GM18498 (cell line): ENCODE measurements around the gene SNAP47.

Experiments
- ATAC-seq: cut with Tn5 transposase; IDR thresholded peaks from one replicate; pipeline ENCODE4 v1.9.1; 2021; ENCODE audit warnings: mild to moderate bottlenecking, moderate library complexity; ENCODE audit not compliant: unreplicated experiment

SNAP47 gene

DNA sequence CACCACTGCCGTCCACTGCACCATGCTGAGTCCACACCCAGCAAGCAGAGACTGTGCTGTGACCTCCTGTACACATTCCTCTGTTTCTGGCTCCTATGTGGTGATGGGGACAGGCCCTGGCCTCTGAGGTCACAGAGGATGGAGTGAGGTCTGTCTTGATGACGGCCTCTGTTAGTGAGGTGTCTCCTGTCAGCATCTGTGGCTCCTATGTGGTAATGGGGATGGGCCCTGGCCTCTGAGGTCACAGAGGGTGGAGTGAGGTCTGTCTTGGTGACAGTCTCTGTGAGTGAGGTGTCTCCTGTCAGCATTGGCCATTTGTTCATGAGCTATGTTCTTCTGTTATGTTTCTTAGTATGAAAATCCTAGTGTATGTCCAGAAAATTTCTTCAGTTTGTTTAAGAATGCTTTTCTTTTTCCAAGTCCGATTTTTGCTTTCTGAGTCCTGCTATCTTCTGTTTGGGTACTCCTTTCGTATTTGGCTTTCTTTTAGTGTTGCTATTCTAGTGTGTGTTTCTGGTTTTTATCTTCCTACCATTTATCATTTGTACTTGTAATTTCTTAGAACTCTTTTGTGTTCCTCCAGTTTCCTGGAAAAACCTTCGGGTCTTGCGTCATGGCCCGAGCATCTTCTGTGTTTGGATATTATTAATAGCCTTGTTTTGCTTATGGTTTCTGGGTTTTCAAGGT, 13.4 kb downstream of the SNAP47 start:
- no peak for ATAC-seq

DNA sequence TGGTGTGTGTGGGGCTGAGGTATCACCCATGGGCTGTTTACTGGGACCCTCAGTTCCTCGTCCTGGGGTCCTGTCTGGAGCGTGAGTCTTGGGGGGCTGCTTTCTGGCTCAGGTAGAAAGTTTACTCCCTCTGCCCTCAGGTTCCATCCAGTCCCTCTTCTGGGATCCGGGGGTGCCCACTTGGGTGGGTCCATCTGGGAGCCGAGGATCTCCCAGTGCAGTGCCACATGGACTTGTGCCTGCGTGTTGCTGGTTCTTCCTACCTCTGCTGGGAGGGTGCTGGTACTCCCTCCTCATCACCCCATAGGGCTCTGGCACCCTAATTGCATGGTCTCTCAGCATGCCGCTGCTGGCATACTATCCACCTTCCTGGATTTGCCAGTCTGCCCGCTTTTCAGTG, 14.0 kb downstream of the SNAP47 start:
- ATAC-seq, result no peak

- no peak for ATAC-seq
Measured at GRCh38 chr1:227749916-227750710, 14.9 kb downstream of the SNAP47 start.

- no peak for ATAC-seq
Measured at GRCh38 chr1:227753999-227754711, 18.9 kb downstream of the SNAP47 start.

DNA sequence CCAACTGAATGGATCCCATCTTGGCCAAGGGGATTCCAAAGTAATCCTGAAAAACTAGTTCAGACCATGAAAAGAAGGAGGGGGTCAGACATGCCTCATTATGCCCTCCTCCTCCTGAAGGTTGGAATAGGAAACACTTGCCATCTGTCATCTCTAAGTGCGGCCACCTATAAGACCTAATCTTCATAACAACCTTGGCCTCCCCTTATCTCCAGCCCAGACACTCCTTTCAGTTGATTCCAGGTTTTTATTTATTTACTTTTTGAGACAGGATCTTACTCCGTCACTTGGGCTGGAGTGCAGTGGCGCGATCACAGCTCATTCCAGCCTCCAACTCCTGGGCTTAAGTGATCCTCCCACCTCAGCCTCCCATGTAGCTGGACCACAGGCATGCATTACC, 19.7 kb downstream of the SNAP47 start:
- no peak for ATAC-seq

DNA sequence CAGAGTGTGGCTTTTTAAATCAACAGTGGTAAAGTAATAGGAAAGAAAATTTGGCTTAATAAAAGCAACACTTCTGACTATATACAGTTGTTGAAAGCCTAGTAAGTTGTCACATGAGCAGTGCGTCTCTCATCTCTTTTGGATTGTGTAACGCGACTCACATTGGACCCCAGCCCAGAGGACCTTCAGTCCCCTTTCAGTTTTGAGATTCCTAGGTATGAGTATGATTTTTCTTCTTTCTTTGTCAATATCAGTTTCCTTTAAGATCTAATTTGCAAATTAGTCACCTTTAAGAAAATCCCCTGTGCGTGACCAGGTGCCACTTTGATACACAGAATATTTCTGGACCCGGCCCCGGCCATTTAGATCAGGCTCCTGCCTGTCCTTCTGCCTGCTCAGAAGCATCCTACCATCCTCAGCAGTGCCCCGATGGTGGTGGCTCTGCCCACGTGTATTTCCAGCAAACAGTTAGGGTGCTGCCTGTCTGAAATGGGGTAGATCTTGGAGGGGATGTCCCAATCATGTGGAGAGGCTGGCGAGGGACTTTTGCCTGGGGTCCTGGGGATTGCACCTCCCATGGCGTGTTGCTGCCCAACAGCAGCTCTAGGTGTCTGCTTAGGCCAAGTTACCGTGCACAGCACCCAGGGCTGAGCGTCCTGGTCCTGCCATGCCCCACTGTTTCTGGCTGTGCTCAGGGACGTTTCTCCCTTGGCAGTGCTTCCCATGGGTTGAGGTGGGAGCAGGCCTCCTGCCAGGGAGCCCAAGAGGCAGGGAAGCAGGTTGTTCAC, 21.1 kb downstream of the SNAP47 start:
- no peak for ATAC-seq

- no peak for ATAC-seq
Measured at GRCh38 chr1:227757781-227758180, 22.5 kb downstream of the SNAP47 start.

DNA sequence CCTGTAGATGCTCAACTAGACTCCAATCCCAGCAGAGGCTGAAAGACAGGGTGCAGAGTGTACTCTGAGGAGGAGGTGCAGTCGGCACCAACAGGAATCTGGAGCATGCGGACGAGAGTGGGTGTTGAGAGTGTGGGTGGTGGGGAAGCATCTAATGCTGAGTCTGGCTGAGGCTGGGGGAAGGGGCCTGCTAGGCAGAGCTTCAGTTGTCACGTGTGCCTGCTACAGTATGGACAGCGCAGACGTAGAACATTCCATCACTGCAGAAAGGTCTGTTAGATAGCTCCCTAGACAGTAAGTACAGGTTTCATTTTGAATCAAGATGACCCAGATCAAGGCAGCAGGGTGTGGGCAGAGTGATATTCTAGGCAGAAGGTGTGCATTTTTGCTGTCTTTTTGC, 23.1 kb downstream of the SNAP47 start:
- ATAC-seq, result no peak

DNA sequence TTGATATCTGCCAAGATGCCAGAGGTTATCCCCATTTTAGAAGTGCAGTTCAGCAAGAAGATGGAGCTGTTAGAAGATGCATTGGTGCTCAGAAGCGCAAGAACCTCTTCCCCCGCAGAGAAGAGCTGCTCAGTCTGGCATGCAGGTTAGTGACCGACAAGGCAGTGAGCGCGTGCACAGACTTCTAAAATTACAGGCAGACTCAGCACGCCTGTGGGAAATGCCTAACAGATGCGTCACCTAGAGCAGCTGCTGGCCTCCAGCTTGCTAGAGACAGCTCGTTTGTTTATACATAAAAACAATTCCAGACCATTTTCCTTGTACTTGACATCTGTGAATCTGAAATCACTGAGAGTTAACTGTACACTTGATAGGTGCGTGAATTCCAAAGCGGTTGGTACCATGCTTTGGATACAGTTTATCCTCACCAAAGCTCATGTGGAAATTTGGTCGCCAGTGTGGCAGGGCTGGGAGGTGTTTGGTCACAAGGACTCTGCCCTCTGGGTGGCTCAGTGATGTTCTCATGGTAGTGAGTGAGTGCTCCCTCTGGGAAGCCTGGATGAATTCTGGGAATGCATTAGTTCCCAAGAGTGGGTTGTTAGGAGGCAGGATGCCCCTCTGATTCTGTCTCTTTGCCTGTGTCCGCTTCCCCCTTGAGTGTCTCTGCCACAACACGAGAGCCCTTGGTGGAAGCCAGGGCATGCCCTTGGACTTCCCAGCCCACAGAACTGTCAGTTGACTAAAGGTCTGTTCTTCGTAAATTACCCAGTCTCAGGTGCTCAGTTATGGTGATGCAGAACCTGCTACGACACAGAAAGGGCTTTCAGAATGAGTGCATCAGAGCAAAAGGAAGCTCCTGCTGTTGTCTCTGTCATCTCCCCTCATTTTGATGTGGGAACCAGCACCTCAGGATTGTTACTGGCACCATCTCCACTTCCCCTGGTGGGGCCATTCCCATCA, 24.4 kb downstream of the SNAP47 start:
- no peak for ATAC-seq

DNA sequence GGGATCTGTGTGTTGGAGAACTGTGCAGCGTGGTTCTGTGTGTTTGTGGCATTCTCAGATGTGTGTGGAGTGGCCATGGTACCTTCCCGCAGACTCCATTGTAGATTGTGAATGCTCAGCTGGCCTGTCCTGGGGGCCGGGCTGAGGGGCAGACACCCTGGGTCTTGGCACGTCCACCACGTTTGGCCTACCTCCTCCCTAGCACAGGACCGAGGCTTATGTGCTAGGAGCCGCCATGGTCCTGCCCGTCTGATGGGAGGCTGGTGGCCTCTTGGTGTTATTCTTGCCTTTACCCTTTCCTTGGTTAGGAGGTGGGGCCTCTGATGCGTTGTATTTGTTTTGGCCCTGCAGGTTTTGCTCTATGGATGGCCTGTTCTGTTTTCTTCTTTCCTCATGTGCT, 25.1 kb downstream of the SNAP47 start:
- no peak for ATAC-seq

DNA sequence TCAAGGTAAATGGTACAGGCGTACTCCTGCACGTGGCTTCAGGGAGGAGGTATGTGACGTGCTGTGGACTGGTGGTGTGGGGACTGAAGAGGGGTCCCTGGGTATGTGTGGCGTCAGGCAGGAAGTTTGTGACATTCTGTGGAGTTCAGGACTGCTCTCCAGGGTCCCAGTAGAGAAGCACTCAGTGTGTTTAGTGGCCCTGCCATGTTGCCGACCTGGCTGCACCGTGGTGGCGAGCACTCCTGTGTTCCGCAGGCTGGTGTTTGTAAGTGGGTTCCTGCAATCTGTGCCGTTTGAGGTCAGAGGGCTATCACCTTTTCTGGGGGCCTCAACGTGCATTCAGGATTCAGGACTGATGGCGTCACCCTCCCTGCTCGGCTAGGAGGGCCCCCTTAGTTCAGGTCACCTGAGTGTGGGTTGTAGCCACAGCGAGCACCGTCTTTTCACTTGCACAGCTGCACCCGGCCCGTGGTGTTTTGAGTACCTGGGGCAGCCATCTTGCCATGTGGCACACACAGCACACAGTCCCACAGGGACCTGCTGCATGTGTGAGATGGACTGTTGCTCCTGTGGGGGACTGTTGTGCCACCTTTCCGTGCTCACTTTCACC, 26.5 kb downstream of the SNAP47 start:
- no peak for ATAC-seq

GRCh38 chr1:227762231-227762911, 27.1 kb downstream of the SNAP47 start:
- peak; percentile 86 for ATAC-seq

- no peak for ATAC-seq
Measured at GRCh38 chr1:227763246-227764018, 28.2 kb downstream of the SNAP47 start.

- ATAC-seq, result no peak
Measured at GRCh38 chr1:227764019-227764391, 28.8 kb downstream of the SNAP47 start.

DNA sequence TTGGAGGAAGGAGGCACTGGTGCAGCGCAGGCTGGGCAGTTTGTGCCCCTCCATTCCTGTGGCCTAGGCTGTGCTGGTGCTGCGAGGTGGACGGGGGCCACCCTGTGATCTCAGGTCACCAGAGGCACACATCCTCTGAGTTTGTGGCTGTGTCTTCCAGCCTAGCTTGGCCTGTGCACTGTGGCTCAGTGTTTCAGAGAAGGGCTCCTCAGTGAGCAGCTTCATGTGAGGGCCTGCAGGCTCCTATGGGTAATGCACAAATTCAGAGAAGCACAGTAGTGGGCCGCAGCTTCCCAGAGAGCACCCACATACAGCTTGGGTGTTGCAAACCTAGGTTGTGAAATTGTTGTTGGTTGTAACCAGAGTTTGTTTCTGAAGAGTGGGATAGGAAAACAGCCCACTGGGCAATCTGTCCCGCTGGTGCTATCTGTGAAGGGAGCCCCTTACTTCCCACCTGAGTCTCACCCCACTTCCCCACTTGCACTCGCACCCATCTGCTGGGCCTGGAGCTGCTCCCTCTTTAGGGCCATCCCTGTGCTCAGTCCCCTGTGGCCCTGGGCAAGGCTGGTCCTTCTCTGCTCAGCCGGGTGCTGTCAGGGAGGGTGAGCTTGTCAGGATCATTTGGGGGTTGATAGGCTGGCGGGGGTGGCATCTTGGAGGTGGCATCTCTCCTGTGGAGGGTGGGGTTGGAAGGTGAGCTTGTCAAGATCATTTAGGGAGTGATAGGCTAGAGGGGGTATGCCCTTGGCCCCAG, 30.2 kb downstream of the SNAP47 start:
- ATAC-seq, result no peak

DNA sequence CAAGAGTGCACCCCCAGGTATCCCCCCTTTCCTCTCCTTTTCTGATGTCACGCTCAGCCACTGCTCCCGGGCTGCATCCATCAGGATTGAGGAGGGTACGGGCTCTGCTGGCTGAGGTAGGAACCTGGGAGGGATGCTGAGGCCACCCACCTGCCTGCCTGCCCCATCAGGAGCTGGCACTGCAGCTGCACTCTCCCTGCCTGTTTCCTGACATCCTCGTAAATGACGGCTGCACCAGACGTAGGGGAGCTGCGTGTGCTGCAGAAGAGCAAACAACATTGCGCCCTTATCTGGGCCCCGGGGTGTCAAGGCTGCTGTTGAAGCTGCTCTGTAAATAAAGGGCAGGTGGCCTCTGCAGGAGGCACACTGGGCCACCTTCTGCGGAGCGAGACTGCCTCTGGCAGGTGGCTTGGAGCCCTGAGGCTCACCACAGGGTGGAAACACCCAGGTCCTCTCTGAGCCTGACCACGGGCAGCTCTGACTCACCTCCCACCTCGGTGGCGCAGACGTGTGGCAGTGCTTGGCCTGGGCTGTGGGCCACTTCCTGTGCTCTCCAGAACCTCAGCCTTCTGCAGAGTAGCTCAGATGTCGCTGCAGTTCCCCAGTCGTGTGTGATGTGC, 30.9 kb downstream of the SNAP47 start:
- ATAC-seq, result no peak

- no peak for ATAC-seq
Measured at GRCh38 chr1:227766653-227767277, 31.5 kb downstream of the SNAP47 start.
